Spinal cord (tissue), 10 donors: ENCODE data around the gene NRARP. TPM values are rescaled to one million over a fixed set of nuclear protein-coding genes. Genes with fewer than 3 reads are reported as not detected.

Experiments used
- DNase-seq, 6 donors: peaks; one replicate each; pipeline versions ENCODE4 v3.0.0 to v3.0.0-alpha.2; 2013 to 2015; ENCODE audit warnings: low spot score in 6 of 6, low read depth in 4 of 6
- H3K27ac ChIP-seq: one replicate; pipeline ENCODE4 v1.5.1; 2013; ENCODE audit warnings: low read depth, low read length, control low read depth
- H3K27me3 ChIP-seq: one replicate; pipeline ENCODE4 v1.6.1; 2013; ENCODE audit warnings: low read length; ENCODE audit not compliant: control insufficient read depth, insufficient read depth
- H3K36me3 ChIP-seq: one replicate; pipeline ENCODE4 v1.6.1; 2013; ENCODE audit warnings: low read length; ENCODE audit not compliant: control insufficient read depth, insufficient read depth
- H3K4me1 ChIP-seq: one replicate; pipeline ENCODE4 v1.6.1; 2013; ENCODE audit warnings: low read length; ENCODE audit not compliant: control insufficient read depth, insufficient read depth
- H3K4me3 ChIP-seq: one replicate; pipeline ENCODE4 v1.5.1; 2013; ENCODE audit warnings: low read depth, low read length, control low read depth
- H3K9me3 ChIP-seq: one replicate; pipeline ENCODE4 v1.6.1; 2013; ENCODE audit warnings: low read length; ENCODE audit not compliant: control insufficient read depth, insufficient read depth
- WGBS: methylation state at CpG from one replicate; pipeline ENCODE4 v1.1.5; 2013; ENCODE audit warnings: missing lambda C conversion rate; ENCODE audit not compliant: insufficient coverage; 5-methylcytosine and 5-hydroxymethylcytosine counted together
- polyA plus RNA-seq, 2 donors: library from polyadenylated mRNA; unstranded; fragments of 120-200 nt; gene quantifications; one replicate each; pipeline ENCODE4 v1.2.1, GENCODE V29; 2013; ENCODE audit not compliant: insufficient read length in 2 of 2
- total RNA-seq, 2 donors: library from RNA; depleted of rRNA in 1 of 2; stranded (reverse); fragments of 120-200 nt in 1 of 2; fragments of >200 nt in 1 of 2; gene quantifications; one replicate each; pipeline versions ENCODE4 v1.2.3 to v1.2.4, GENCODE V29; 2013 to 2014
- donor health status: healthy.

The NRARP gene
- total and polyA plus RNA-seq, 4 donors, result 3.2 to 15.8 (median 9.8) TPM

- DNase-seq, result peak in 2 of 6 donors; percentile 67 to 82
- H3K4me3 ChIP-seq, result peak overlapping the region; percentile 18
- H3K27me3 ChIP-seq, result no peaks in the 10 kb centered on the region
- no peaks in the 10 kb centered on the region for H3K9me3 ChIP-seq
- peaks cover 65% of the 10 kb centered on the region for H3K4me1 ChIP-seq
- 13% methylated on average over 34 of the region's 36 CpGs for WGBS
- no peaks in the 10 kb centered on the region for H3K36me3 ChIP-seq
- H3K27ac ChIP-seq, result peak overlapping the region; percentile 88
Observed at GRCh38 chr9:137305060-137305797, 3.2 kb upstream of the NRARP start.

DNA sequence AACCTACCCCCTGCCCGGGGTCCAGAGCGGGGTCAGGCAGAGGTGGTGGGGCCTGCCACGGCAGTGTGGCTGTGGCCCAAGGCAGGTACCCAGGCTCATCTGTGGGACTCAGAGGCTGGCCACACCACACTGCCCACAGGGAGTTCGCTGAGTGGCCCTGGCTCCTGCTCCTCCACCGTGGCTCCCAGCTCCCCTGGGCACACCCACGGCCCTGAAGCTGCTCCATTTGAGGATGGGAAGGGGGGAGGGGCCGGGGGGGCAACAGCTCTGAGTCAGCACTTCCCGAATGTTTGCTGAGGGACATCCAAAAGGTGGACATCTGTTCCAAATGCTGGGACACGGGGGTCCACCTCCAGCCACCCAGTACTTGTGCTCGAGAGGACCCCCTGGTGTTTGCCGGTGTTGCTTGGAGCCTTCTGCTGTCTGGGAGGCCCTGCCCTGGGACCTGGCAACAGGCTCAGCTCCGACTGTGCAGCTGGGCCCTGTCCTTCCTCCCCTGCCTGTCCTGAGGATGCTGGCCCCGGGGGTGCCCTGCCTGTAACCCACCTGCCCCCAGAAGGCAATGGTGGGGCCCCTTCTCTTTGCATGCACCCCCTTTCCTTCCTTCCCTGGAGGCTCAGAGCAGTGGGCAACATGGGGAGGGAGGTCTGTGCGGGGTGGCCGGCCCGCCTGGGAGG is 2.5 kb upstream of the NRARP start:
- Histone ChIP-seq H3K4me3 (no peak overlapping the region), H3K36me3 (no peaks in the 10 kb centered on the region), H3K4me1 (peaks cover 71% of the 10 kb centered on the region), H3K27ac (peak overlapping the region; percentile 88), H3K27me3 (no peaks in the 10 kb centered on the region), H3K9me3 (no peaks in the 10 kb centered on the region)
- 29% methylated on average over 13 of the region's 16 CpGs for WGBS
- peak in 1 of 6 donors; percentile 37 for DNase-seq

GRCh38 chr9:137303893-137304382 is 1.9 kb upstream of the NRARP start:
- peak in 1 of 6 donors; percentile 42 for DNase-seq
- Histone ChIP-seq H3K4me1 (peaks cover 77% of the 10 kb centered on the region), H3K9me3 (no peaks in the 10 kb centered on the region), H3K27me3 (no peaks in the 10 kb centered on the region), H3K4me3 (no peak overlapping the region), H3K27ac (peak overlapping the region; percentile 57), H3K36me3 (peaks cover 5% of the 10 kb centered on the region)
- 29% methylated on average over 22 of the region's 22 CpGs for WGBS

DNA sequence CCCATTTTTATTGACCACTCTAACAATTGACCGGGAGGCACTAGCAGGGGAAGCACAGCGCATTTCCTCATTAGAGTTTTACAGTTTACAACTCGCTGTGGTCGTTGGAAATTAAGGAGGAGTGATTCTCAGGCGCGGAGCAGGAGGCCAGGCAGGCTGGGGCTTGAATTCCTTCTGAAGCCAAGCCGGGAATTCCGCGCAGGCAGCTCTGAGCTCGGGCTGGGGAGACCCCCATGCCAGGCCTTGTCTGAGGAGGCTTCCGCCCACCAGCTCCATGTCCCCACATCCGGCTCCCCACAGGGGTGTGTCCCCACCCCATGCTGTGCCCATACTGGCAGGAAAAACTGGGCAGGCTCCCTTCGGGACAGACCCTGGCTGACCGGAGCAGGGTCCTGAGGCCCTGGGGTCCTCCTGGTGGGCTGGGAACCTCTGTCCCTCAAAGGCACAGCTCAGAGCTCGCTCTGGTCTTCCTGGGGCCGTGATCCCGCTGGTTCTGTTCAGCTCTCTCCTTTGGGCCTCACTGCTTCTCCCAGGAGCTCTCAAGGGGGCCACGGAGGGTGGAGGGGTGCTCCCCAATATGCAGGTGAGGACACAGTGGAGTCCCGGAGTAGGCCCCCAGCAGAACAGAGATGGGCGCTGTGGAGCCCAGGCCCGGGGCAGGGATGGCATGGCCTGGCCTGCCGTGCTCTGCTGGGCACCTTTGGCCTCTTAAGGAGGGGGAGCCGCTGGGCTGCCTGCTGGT is 1.3 kb upstream of the NRARP start:
- H3K9me3 ChIP-seq, result no peaks in the 10 kb centered on the region
- no peak overlapping the region for H3K4me3 ChIP-seq
- H3K27ac ChIP-seq, result peak overlapping the region; percentile 33
- DNase-seq, result peak in 1 of 6 donors; percentile 53
- WGBS, result 53% methylated on average over 23 of the region's 23 CpGs
- H3K4me1 ChIP-seq, result peaks cover 82% of the 10 kb centered on the region
- peaks cover 11% of the 10 kb centered on the region for H3K36me3 ChIP-seq
- no peaks in the 10 kb centered on the region for H3K27me3 ChIP-seq

GRCh38 chr9:137302449-137303150 is 529 bp upstream of the NRARP start:
- 5% methylated on average over 78 of the region's 78 CpGs for WGBS
- Histone ChIP-seq H3K4me1 (peaks cover 83% of the 10 kb centered on the region), H3K36me3 (peaks cover 16% of the 10 kb centered on the region), H3K4me3 (peak overlapping the region; percentile 36), H3K27me3 (no peaks in the 10 kb centered on the region), H3K9me3 (no peaks in the 10 kb centered on the region), H3K27ac (peak overlapping the region; percentile 3)
- DNase-seq, result no peak

GRCh38 chr9:137301081-137301947 is 757 bp downstream of the NRARP start:
- Histone ChIP-seq H3K4me1 (peaks cover 81% of the 10 kb centered on the region), H3K9me3 (no peaks in the 10 kb centered on the region), H3K27me3 (no peaks in the 10 kb centered on the region), H3K4me3 (peak overlapping the region; percentile 45), H3K27ac (peak overlapping the region; percentile 47), H3K36me3 (peaks cover 23% of the 10 kb centered on the region)
- peak in 2 of 6 donors; percentile 73 to 74 for DNase-seq
- WGBS, result under 1% methylated on average over 115 of the region's 115 CpGs

- no peaks in the 10 kb centered on the region for H3K27me3 ChIP-seq
- no peaks in the 10 kb centered on the region for H3K9me3 ChIP-seq
- peak overlapping the region; percentile 47 for H3K27ac ChIP-seq
- H3K36me3 ChIP-seq, result peaks cover 23% of the 10 kb centered on the region
- H3K4me1 ChIP-seq, result peaks cover 78% of the 10 kb centered on the region
- DNase-seq, result peak in 2 of 6 donors; percentile 66 to 79
- 0% methylated on average over 13 of the region's 25 CpGs for WGBS
- peak overlapping the region; percentile 45 for H3K4me3 ChIP-seq
Observed at GRCh38 chr9:137300567-137301080, 1.4 kb downstream of the NRARP start.

GRCh38 chr9:137299938-137300337 is 2.1 kb downstream of the NRARP start:
- Histone ChIP-seq H3K4me1 (peaks cover 74% of the 10 kb centered on the region), H3K9me3 (no peaks in the 10 kb centered on the region), H3K4me3 (peak overlapping the region; percentile 45), H3K27me3 (no peaks in the 10 kb centered on the region), H3K27ac (no peak overlapping the region), H3K36me3 (peaks cover 23% of the 10 kb centered on the region)
- peak in 2 of 6 donors; percentile 82 to 86 for DNase-seq
- 15% methylated on average over 11 of the region's 16 CpGs for WGBS
